Esophagus squamous epithelium (tissue), 4 donors: Measurements from ENCODE around the gene ITPR3.

ENCODE experiments used
- CTCF ChIP-seq, 6 experiments: fragments of 450-650 bp in 4 of 6; fragments of 200-600 bp in 2 of 6; sonication (generic) in 2 of 6; IDR thresholded peaks; one replicate each; pipeline ENCODE4 v1.5.1; 2016 to 2019; ENCODE audit warnings: antibody characterized with exemption in 6 of 6, mild to moderate bottlenecking in 4 of 6, moderate library complexity in 4 of 6
- POLR2A ChIP-seq, 4 donors: fragments of 450-650 bp; IDR thresholded peaks; one replicate each; pipeline ENCODE4 v1.6.1; 2017; ENCODE audit warnings: antibody characterized with exemption in 4 of 4, mild to moderate bottlenecking in 4 of 4, moderate library complexity in 3 of 4

- TF ChIP-seq CTCF (IDR thresholded peaks at IDR 0.05) (no peak), POLR2A (IDR thresholded peaks at IDR 0.05) (no peak)
These were observed 41.9 kb downstream of the ITPR3 start for GRCh38 chr6:33663028-33663427.
